ENCODE measurements around the gene YWHAH. TPM values are rescaled to one million over a fixed set of nuclear protein-coding genes. Genes with fewer than 3 reads are reported as not detected.
A peak's percentile ranks its signal among the peaks of the same experiment; 100 is the strongest.

YWHAH gene
- total and polyA plus RNA-seq, 4 donors: 50.1 to 151 (median 90.0) TPM

- TF ChIP-seq CTCF (IDR thresholded peaks at IDR 0.05; ENCODE audit: control extremely low read depth, extremely low read depth): no peak
- peak in 1 of 3 donors; percentile 13 for DNase-seq
- no peak overlapping the region for H3K27ac ChIP-seq (ENCODE audit: low read depth in 1 of 2, low read length in 1 of 2)
- no peaks in the 10 kb centered on the region for H3K9me3 ChIP-seq (ENCODE audit: control insufficient read depth in 4 of 4, insufficient read depth in 3 of 4, low read length in 3 of 4)
- 81 to 89% methylated on average over 16 of the region's 16 CpGs for WGBS, 2 donors
- no peaks in the 10 kb centered on the region for H3K27me3 ChIP-seq (ENCODE audit: control insufficient read depth in 3 of 3, insufficient read depth in 3 of 3, low read length in 2 of 3)
- ATAC-seq (ENCODE audit: insufficient read depth, low FRiP score): no peak
- H3K4me3 ChIP-seq: no peak overlapping the region
- H3K9ac ChIP-seq (ENCODE audit: insufficient read depth in 1 of 2, low read length in 2 of 2): no peak overlapping the region
- H3K4me1 ChIP-seq (ENCODE audit: control insufficient read depth in 5 of 5, insufficient read depth in 5 of 5, low read length in 5 of 5): peaks cover 0 to 16% (median 4%) of the 10 kb centered on the region in 5 donors
- peaks cover 14 to 24% (median 16%) of the 10 kb centered on the region in 4 donors for H3K36me3 ChIP-seq (ENCODE audit: control insufficient read depth in 4 of 4, insufficient read depth in 4 of 4, low read length in 4 of 4)
These were observed 46.2 kb upstream of the YWHAH start for GRCh38 chr22:31897842-31898805.

GRCh38 chr22:31898926-31899325 lies 45.4 kb upstream of the YWHAH start:
- H3K27ac ChIP-seq (ENCODE audit: low read depth in 1 of 2, low read length in 1 of 2): no peak overlapping the region
- WGBS, 2 donors: 92 to 96% methylated on average over 2 of the region's 2 CpGs
- H3K36me3 ChIP-seq (ENCODE audit: control insufficient read depth in 4 of 4, insufficient read depth in 4 of 4, low read length in 4 of 4): peaks cover 10 to 20% (median 14%) of the 10 kb centered on the region in 4 donors
- no peaks in the 10 kb centered on the region for H3K27me3 ChIP-seq (ENCODE audit: control insufficient read depth in 3 of 3, insufficient read depth in 3 of 3, low read length in 2 of 3)
- no peak overlapping the region for H3K4me3 ChIP-seq
- no peak overlapping the region for H3K9ac ChIP-seq (ENCODE audit: insufficient read depth in 1 of 2, low read length in 2 of 2)
- peaks cover 0 to 8% (median 4%) of the 10 kb centered on the region in 5 donors for H3K4me1 ChIP-seq (ENCODE audit: control insufficient read depth in 5 of 5, insufficient read depth in 5 of 5, low read length in 5 of 5)
- ATAC-seq (ENCODE audit: insufficient read depth, low FRiP score): no peak
- no peak for TF ChIP-seq CTCF (IDR thresholded peaks at IDR 0.05; ENCODE audit: control extremely low read depth, extremely low read depth)
- no peaks in the 10 kb centered on the region for H3K9me3 ChIP-seq (ENCODE audit: control insufficient read depth in 4 of 4, insufficient read depth in 3 of 4, low read length in 3 of 4)
- DNase-seq: no peak

DNA sequence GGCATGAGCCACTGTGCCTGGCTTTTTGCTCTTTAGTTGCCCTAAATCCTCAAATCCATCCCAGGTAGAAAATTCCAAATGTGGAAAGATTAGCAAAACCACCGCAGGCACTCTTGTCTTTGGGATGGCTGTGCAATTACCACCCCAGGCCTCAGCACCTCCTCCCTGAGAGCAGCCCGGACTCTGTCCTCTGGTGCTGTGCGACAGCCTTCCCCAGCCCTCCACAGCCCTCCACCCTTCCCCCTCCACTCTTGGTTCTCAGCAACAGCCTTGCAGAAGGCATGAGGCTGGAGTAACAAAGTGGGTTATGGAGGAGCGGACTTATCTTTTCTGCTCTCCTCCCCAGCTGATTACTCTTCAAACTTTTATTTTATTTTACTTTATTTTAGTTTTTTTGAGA lies 44.7 kb upstream of the YWHAH start:
- Histone ChIP-seq H3K4me1 (ENCODE audit: control insufficient read depth in 5 of 5, insufficient read depth in 5 of 5, low read length in 5 of 5) (peaks cover 0 to 8% (median 4%) of the 10 kb centered on the region in 5 donors), H3K27ac (ENCODE audit: low read depth in 1 of 2, low read length in 1 of 2) (no peak overlapping the region), H3K9me3 (ENCODE audit: control insufficient read depth in 4 of 4, insufficient read depth in 3 of 4, low read length in 3 of 4) (no peaks in the 10 kb centered on the region), H3K4me3 (no peak overlapping the region), H3K27me3 (ENCODE audit: control insufficient read depth in 3 of 3, insufficient read depth in 3 of 3, low read length in 2 of 3) (no peaks in the 10 kb centered on the region), H3K9ac (ENCODE audit: insufficient read depth in 1 of 2, low read length in 2 of 2) (no peak overlapping the region), H3K36me3 (ENCODE audit: control insufficient read depth in 4 of 4, insufficient read depth in 4 of 4, low read length in 4 of 4) (peaks cover 10 to 19% (median 12%) of the 10 kb centered on the region in 4 donors)
- no peak for DNase-seq
- 94 to 100% methylated on average over 4 of the region's 4 CpGs for WGBS, 2 donors
- no peak for ATAC-seq (ENCODE audit: insufficient read depth, low FRiP score)
- TF ChIP-seq CTCF (IDR thresholded peaks at IDR 0.05; ENCODE audit: control extremely low read depth, extremely low read depth): no peak

All from lung (tissue), 12 donors.